IMR-90 (cell line): Measurements from ENCODE around the gene HACD2. TPM values are rescaled to one million over a fixed set of nuclear protein-coding genes. Genes with fewer than 3 reads are reported as not detected.

Experiments
- ATAC-seq: fragments of 200-7000 bp; cut with Tn5 transposase; 2 replicates; pipeline ENCODE4 v1.9.1; 2020; ENCODE audit warnings: low read depth, mild to moderate bottlenecking, moderate library complexity
- BruUV-seq: library from RNA; stranded (reverse); fragments of 400-500 nt; replicated peaks from 2 replicates; lab custom pipeline; 2021; lab: Mats Ljungman, UMichigan
- CTCF ChIA-PET: fragments of 300-600 bp; formaldehyde crosslinking; extraction: SDS; loops from one replicate; lab custom pipeline; 2021; ENCODE audit warnings: antibody characterized with exemption; lab: Yijun Ruan, JAX
- POLR2A ChIA-PET: fragments of 300-600 bp; sonication (Branson Sonifier 250); formaldehyde crosslinking; loops from one replicate; lab custom pipeline; 2022; ENCODE audit warnings: antibody characterized with exemption; ENCODE audit not compliant: unreplicated experiment; lab: Charles Lee
- DNase-seq: peaks from one replicate; pipeline ENCODE4 v3.0.0; 2013
- H2AFZ ChIP-seq: replicated peaks from 2 replicates; pipeline ENCODE3; 2013; ENCODE audit warnings: low read length, mild to moderate bottlenecking; ENCODE audit not compliant: poor library complexity
- H2AK5ac ChIP-seq: 2 replicates; pipeline ENCODE4 v1.6.1; 2013; ENCODE audit warnings: low read depth, low read length, inconsistent platforms
- H2AK9ac ChIP-seq: replicated peaks from 2 replicates; pipeline ENCODE3; 2013; ENCODE audit warnings: mild to moderate bottlenecking, low read depth, low read length, moderate library complexity; ENCODE audit not compliant: poor library complexity
- H2BK120ac ChIP-seq: 2 replicates; pipeline ENCODE4 v1.6.1; 2013; ENCODE audit warnings: low read depth, low read length, inconsistent platforms
- H2BK15ac ChIP-seq: 3 replicates; pipeline ENCODE4 v1.6.1; 2013; ENCODE audit warnings: low read depth, low read length, inconsistent platforms
- H2BK20ac ChIP-seq: 2 replicates; pipeline ENCODE4 v1.6.1; 2013; ENCODE audit warnings: low read depth, mild to moderate bottlenecking, inconsistent platforms, low read length, moderate library complexity
- H2BK5ac ChIP-seq: 2 replicates; pipeline ENCODE4 v1.6.1; 2013; ENCODE audit warnings: mild to moderate bottlenecking, low read depth, low read length, inconsistent platforms; ENCODE audit not compliant: poor library complexity, severe bottlenecking
- H3K14ac ChIP-seq: replicated peaks from 2 replicates; pipeline ENCODE4 v1.6.1; 2013; ENCODE audit warnings: low read depth, low read length, inconsistent platforms
- H3K18ac ChIP-seq: 2 replicates; pipeline ENCODE4 v1.6.1; 2013; ENCODE audit warnings: low read depth, low read length, control low read depth
- H3K23ac ChIP-seq: 2 replicates; pipeline ENCODE4 v1.6.1; 2013; ENCODE audit warnings: low read depth, low read length, inconsistent platforms
- H3K27ac ChIP-seq: 2 replicates; pipeline ENCODE4 v1.5.1; 2013; ENCODE audit warnings: mild to moderate bottlenecking, control low read depth, low read length; ENCODE audit not compliant: insufficient read depth
- H3K27me3 ChIP-seq: 2 replicates; pipeline ENCODE4 v1.6.1; 2013; ENCODE audit warnings: low read length; ENCODE audit not compliant: control insufficient read depth, insufficient read depth
- H3K36me3 ChIP-seq: 2 replicates; pipeline ENCODE4 v1.6.1; 2013; ENCODE audit warnings: low read length, mixed read lengths; ENCODE audit not compliant: control insufficient read depth, insufficient read depth
- H3K4ac ChIP-seq: 2 replicates; pipeline ENCODE4 v1.6.1; 2013; ENCODE audit warnings: low read depth, low read length, inconsistent platforms
- H3K4me1 ChIP-seq: 2 replicates; pipeline ENCODE4 v1.6.1; 2013; ENCODE audit warnings: low read length, mixed read lengths; ENCODE audit not compliant: control insufficient read depth, insufficient read depth
- H3K4me2 ChIP-seq: 2 replicates; pipeline ENCODE4 v1.6.1; 2013; ENCODE audit warnings: low read depth, mild to moderate bottlenecking, control low read depth, low read length, moderate library complexity
- H3K4me3 ChIP-seq: 2 replicates; pipeline ENCODE4 v1.5.1; 2013; ENCODE audit warnings: low read depth, mild to moderate bottlenecking, control low read depth, low read length, moderate library complexity; ENCODE audit not compliant: insufficient read depth
- H3K56ac ChIP-seq: 2 replicates; pipeline ENCODE4 v1.6.1; 2013; ENCODE audit warnings: low read length, inconsistent platforms; ENCODE audit not compliant: insufficient read depth; ENCODE audit errors: extremely low read depth
- H3K79me1 ChIP-seq, 2 experiments: 2 replicates each; pipeline ENCODE4 v1.6.1; 2013; ENCODE audit warnings: low read length in 2 of 2, inconsistent platforms in 1 of 2, low read depth in 1 of 2
- H3K9ac ChIP-seq: 2 replicates; pipeline ENCODE4 v1.6.1; 2013; ENCODE audit warnings: low read depth, low read length, control low read depth
- H3K9me1 ChIP-seq: 2 replicates; pipeline ENCODE4 v1.6.1; 2013; ENCODE audit warnings: low read length, inconsistent platforms; ENCODE audit not compliant: insufficient read depth
- H3K9me3 ChIP-seq: 2 replicates; pipeline ENCODE4 v1.6.1; 2013; ENCODE audit warnings: low read length; ENCODE audit not compliant: control insufficient read depth, insufficient read depth
- H4K20me1 ChIP-seq: 2 replicates; pipeline ENCODE4 v1.6.1; 2013; ENCODE audit warnings: low read length, inconsistent platforms; ENCODE audit not compliant: insufficient read depth
- H4K5ac ChIP-seq: 2 replicates; pipeline ENCODE4 v1.6.1; 2013; ENCODE audit warnings: mild to moderate bottlenecking, low read depth, low read length, control low read depth
- H4K8ac ChIP-seq, 2 experiments: 2 replicates each; pipeline ENCODE4 v1.6.1; 2013; ENCODE audit warnings: low read depth in 2 of 2, low read length in 2 of 2, control low read depth in 1 of 2, inconsistent platforms in 1 of 2
- H4K91ac ChIP-seq: 2 replicates; pipeline ENCODE4 v1.6.1; 2013; ENCODE audit warnings: low read depth, low read length, inconsistent platforms; ENCODE audit not compliant: insufficient read depth
- BHLHE40 ChIP-seq: fragments of 150-350 bp; IDR thresholded peaks from 2 replicates; pipeline ENCODE4 v1.6.1; 2016; ENCODE audit warnings: mild to moderate bottlenecking, low read depth, low read length
- CEBPB ChIP-seq: IDR thresholded peaks from 2 replicates; pipeline ENCODE4 v1.6.1; 2012; ENCODE audit warnings: low read depth, low read length, improper control_type of control experiment
- CHD1 ChIP-seq: IDR thresholded peaks from 2 replicates; pipeline ENCODE4 v1.6.1; 2012; ENCODE audit warnings: low read depth, low read length, improper control_type of control experiment
- FOS ChIP-seq: fragments of 150-350 bp; IDR thresholded peaks from 2 replicates; pipeline ENCODE4 v1.6.1; 2016; ENCODE audit warnings: low read depth, low read length
- NFE2L2 ChIP-seq: fragments of 150-350 bp; IDR thresholded peaks from 2 replicates; pipeline ENCODE4 v1.6.1; 2016; ENCODE audit warnings: low read depth, mild to moderate bottlenecking, low read length
- POLR2A ChIP-seq: IDR thresholded peaks from 2 replicates; pipeline ENCODE4 v1.6.1; 2012; ENCODE audit warnings: mild to moderate bottlenecking, low read depth, low read length
- WGBS, 2 experiments: methylation state at CpG; one replicate each; pipeline versions ENCODE4 v1.1.5 to v1.1.7; 2013; ENCODE audit warnings: missing lambda C conversion rate in 2 of 2; ENCODE audit not compliant: insufficient read length in 1 of 2; ENCODE audit errors: extremely low coverage in 2 of 2; 5-methylcytosine and 5-hydroxymethylcytosine counted together
- dilution Hi-C: fragments of 300-500 bp; cut with HindIII; formaldehyde crosslinking; loops from one replicate; pipeline ENCODE4 v1.14.3; 2018; ENCODE audit warnings: low sequenced_read_pairs; ENCODE audit not compliant: unreplicated experiment
- in situ Hi-C: fragments of 300-500 bp; cut with MboI; formaldehyde crosslinking; loops from 3 replicates; pipeline ENCODE4 v1.14.3; 2019; ENCODE audit warnings: low sequenced_read_pairs, inconsistent platforms, mixed read lengths
- intact Hi-C: fragments of 100-400 bp; cut with micrococcal nuclease; formaldehyde crosslinking; loops from 2 replicates; pipeline ENCODE4 v1.10.0; 2022
- polyA plus RNA-seq, 3 experiments: library from polyadenylated mRNA; depleted of rRNA; stranded (reverse); fragments of >200 nt; gene quantifications; 2 replicates each; pipeline ENCODE4 v1.2.3, GENCODE V29; 2012; ENCODE audit warnings: low replicate concordance in 1 of 3
- total RNA-seq: library from RNA; depleted of rRNA; stranded (reverse); fragments of >200 nt; gene quantifications from 2 replicates; pipeline ENCODE4 v1.2.3, GENCODE V29; 2012
- TF ChIP-seq, protein P1 (sequence below): fragments of 150-350 bp; IDR thresholded peaks from 2 replicates; pipeline ENCODE4 v1.6.1; 2017; ENCODE audit warnings: mild to moderate bottlenecking, antibody characterized with exemption, low read length, low read depth

The HACD2 gene
- total and polyA plus RNA-seq, 2 of the 4 experiments (the other 2 are of a cell fraction), result 21.5 to 22.6 TPM

DNA sequence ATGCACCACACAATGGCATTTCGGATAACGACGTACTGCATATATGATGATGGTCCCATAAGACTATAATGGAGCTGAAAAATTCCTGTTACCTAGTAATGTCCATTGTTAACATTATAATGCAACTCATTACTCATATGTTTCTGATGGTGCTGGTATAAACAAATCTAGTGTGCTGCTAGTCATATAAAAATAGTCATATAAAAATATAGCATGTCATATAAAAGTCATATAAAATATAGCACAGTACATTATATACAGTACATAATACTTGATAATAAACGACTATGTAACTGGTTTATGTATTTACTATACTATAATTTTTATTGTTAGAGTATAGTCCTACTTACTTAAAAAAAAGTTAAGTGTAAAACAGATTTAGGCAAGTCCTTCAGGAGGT is 50.6 kb downstream of the HACD2 start:
- intact Hi-C loops, result no loop called here
- in situ Hi-C loops, result no loop called here
- POLR2A ChIA-PET, result no interaction called here
- Histone ChIP-seq H3K4me3 (no peak overlapping the region), H3K4me2 (peak overlapping the region; percentile 23; the same call in 1 of the 2 replicates), H2BK20ac (no peak overlapping the region), H4K20me1 (peaks cover 7% of the 10 kb centered on the region), H3K23ac (no peak overlapping the region; the same call in 1 of the 2 replicates), H4K91ac (no peak overlapping the region), H2BK15ac (no peak overlapping the region), H3K4me1 (peaks cover 8% of the 10 kb centered on the region), H4K5ac (no peak overlapping the region), H3K56ac (no peak overlapping the region), H3K36me3 (no peaks in the 10 kb centered on the region), H2BK5ac (no peak overlapping the region), H3K9me1 (peaks cover 16% of the 10 kb centered on the region), H3K14ac (peak overlapping the region; percentile 63; the same call in 1 of the 2 replicates), H3K79me1 (peaks cover 2 to 23% of the 10 kb centered on the region in 2 experiments; a peak in 3 of 4 replicates), H2AK9ac (peak overlapping the region; percentile 55), H3K27ac (peak overlapping the region; percentile 63; the same call in 1 of the 2 replicates), H4K8ac (no peak overlapping the region), H3K9me3 (no peaks in the 10 kb centered on the region), H2AK5ac (0 out of 2 replicates have a peak overlapping the region, but pooled peaks have one; percentile 36), H2BK120ac (no peak overlapping the region), H2AFZ (no peak overlapping the region), H3K27me3 (no peaks in the 10 kb centered on the region), H3K9ac (no peak overlapping the region), H3K4ac (no peak overlapping the region), H3K18ac (no peak overlapping the region; the same call in 1 of the 2 replicates)
- dilution Hi-C loops, result no loop called here
- CTCF ChIA-PET, result no interaction called here
- DNase-seq (no peak), ATAC-seq (no peak)
- no peak for TF ChIP-seq FOS
- no peak for TF ChIP-seq CEBPB
- TF ChIP-seq CHD1, result no peak
- TF ChIP-seq POLR2A, result no peak
- TF ChIP-seq, protein P1, sequence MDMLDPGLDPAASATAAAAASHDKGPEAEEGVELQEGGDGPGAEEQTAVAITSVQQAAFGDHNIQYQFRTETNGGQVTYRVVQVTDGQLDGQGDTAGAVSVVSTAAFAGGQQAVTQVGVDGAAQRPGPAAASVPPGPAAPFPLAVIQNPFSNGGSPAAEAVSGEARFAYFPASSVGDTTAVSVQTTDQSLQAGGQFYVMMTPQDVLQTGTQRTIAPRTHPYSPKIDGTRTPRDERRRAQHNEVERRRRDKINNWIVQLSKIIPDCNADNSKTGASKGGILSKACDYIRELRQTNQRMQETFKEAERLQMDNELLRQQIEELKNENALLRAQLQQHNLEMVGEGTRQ, result no peak
- TF ChIP-seq NFE2L2, result no peak
- TF ChIP-seq BHLHE40, result no peak
- no CpG with 5 or more reads among the region's 4 CpGs for WGBS, 2 experiments
- BruUV-seq, result no TSS peak
